NOMO-1 treated with dmso at 0.1 percent for 144 hours (cell line): ENCODE data around the gene SELP.

ENCODE experiments used
- DNase-seq: peaks from one replicate; lab custom pipeline; 2025; ENCODE audit not compliant: unreplicated experiment; lab: John Stamatoyannopoulos, UW

Gene SELP

GRCh38 chr1:169577981-169578738 is 51.8 kb downstream of the SELP start:
- no peak for DNase-seq

- no peak for DNase-seq
These were observed 53.0 kb downstream of the SELP start for GRCh38 chr1:169576935-169577331.

GRCh38 chr1:169576241-169576934 is 53.5 kb downstream of the SELP start:
- no peak for DNase-seq

GRCh38 chr1:169574336-169574735 is 55.6 kb downstream of the SELP start:
- no peak for DNase-seq

GRCh38 chr1:169572187-169572586 is 57.7 kb downstream of the SELP start:
- DNase-seq: no peak

GRCh38 chr1:169571450-169571849 is 58.5 kb downstream of the SELP start:
- DNase-seq: no peak

- no peak for DNase-seq
These were observed 59.8 kb downstream of the SELP start for GRCh38 chr1:169570172-169570574.

- no peak for DNase-seq
These were observed 61.4 kb downstream of the SELP start for GRCh38 chr1:169568497-169568896.

- DNase-seq: no peak
These were observed 64.3 kb downstream of the SELP start for GRCh38 chr1:169565335-169566271.

- DNase-seq: peak; percentile 21
These were observed 66.3 kb downstream of the SELP start for GRCh38 chr1:169563650-169564049.

- no peak for DNase-seq
These were observed 66.8 kb downstream of the SELP start for GRCh38 chr1:169563019-169563615.

GRCh38 chr1:169561692-169562091 is 68.2 kb downstream of the SELP start:
- no peak for DNase-seq

GRCh38 chr1:169557131-169557530 is 72.8 kb downstream of the SELP start:
- no peak for DNase-seq

- DNase-seq: no peak
These were observed 79.6 kb downstream of the SELP start for GRCh38 chr1:169550294-169550693.

- DNase-seq: no peak
These were observed 81.6 kb downstream of the SELP start for GRCh38 chr1:169548282-169548681.

- DNase-seq: no peak
These were observed 83.6 kb downstream of the SELP start for GRCh38 chr1:169546087-169546995.

- DNase-seq: no peak
These were observed 84.5 kb downstream of the SELP start for GRCh38 chr1:169545472-169545871.

GRCh38 chr1:169538998-169539871 is 90.7 kb downstream of the SELP start:
- no peak for DNase-seq
